ENCODE measurements around the gene SCN10A. TPM values are rescaled to one million over a fixed set of nuclear protein-coding genes. Genes with fewer than 3 reads are reported as not detected.

SCN10A gene
- total and polyA plus RNA-seq, 7 experiments from 2014 or later, result not detected

GRCh38 chr3:38826001-38826400, 10.0 kb upstream of the SCN10A start:
- POLR2A ChIA-PET, result no interaction called here
- peaks cover 0 to 2% (median 0%) of the 10 kb centered on the region in 11 donors for H3K9me3 Mint-ChIP-seq
- DNase-seq (no peak), ATAC-seq (no peak)
- H3K27ac Mint-ChIP-seq, result no peak overlapping the region
- H3K9me3 ChIP-seq (ENCODE audit: control insufficient read depth in 2 of 3, low read length in 3 of 3), result no peaks in the 10 kb centered on the region
- no peaks in the 10 kb centered on the region for H3K36me3 Mint-ChIP-seq
- peaks cover 0 to 26% (median 19%) of the 10 kb centered on the region in 5 donors for H3K27me3 Mint-ChIP-seq
- no peaks in the 10 kb centered on the region for H3K4me1 Mint-ChIP-seq
- H3K27me3 ChIP-seq (ENCODE audit: control insufficient read depth in 2 of 2, insufficient read depth in 2 of 2, low read length in 2 of 2), result no peaks in the 10 kb centered on the region
- intact Hi-C loops (cut with micrococcal nuclease), result no loop called here
- no peak overlapping the region for H3K4me3 ChIP-seq (ENCODE audit: low read length)
- CTCF ChIA-PET, result no interaction called here
- H3K4me3 Mint-ChIP-seq, result no peak overlapping the region
- no peaks in the 10 kb centered on the region for H3K4me1 ChIP-seq (ENCODE audit: control insufficient read depth in 2 of 2, insufficient read depth in 2 of 2, low read length in 2 of 2)
- no peak overlapping the region for H3K27ac ChIP-seq (ENCODE audit: low read depth, low read length)
- H3K36me3 ChIP-seq (ENCODE audit: control insufficient read depth in 2 of 3, insufficient read depth in 3 of 3, low read length in 3 of 3), result no peaks in the 10 kb centered on the region

DNA sequence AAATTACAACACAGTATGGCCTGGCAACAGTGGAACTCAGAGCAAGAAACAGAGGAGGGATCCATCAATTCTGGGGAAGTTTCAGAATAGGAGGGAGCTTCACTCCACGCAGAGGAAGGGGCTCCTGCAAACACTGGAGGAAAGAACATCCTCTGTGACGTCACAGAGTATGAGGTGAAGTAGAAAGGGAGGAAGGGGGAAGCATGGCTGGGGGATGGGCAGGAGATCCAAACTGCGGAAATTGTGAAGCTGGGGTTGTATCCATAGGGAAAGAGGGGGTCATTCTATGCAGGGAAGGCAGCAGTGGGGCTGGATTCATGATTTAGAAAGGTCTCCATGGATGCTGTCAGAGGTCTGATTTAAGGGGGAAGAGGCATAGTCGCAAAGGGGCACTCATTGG, 8.3 kb upstream of the SCN10A start:
- CTCF ChIA-PET, result no interaction called here
- ATAC-seq (no peak), DNase-seq (no peak)
- Histone ChIP-seq H3K36me3 (ENCODE audit: control insufficient read depth in 2 of 3, insufficient read depth in 3 of 3, low read length in 3 of 3) (no peaks in the 10 kb centered on the region), H3K4me3 (ENCODE audit: low read length) (no peak overlapping the region), H3K4me1 (ENCODE audit: control insufficient read depth in 2 of 2, insufficient read depth in 2 of 2, low read length in 2 of 2) (no peaks in the 10 kb centered on the region), H3K27me3 (ENCODE audit: control insufficient read depth in 2 of 2, insufficient read depth in 2 of 2, low read length in 2 of 2) (no peaks in the 10 kb centered on the region), H3K9me3 (ENCODE audit: control insufficient read depth in 2 of 3, low read length in 3 of 3) (no peaks in the 10 kb centered on the region), H3K27ac (ENCODE audit: low read depth, low read length) (no peak overlapping the region)
- Mint-ChIP-seq H3K9me3 (peaks cover 0 to under 1% (median 0%) of the 10 kb centered on the region in 11 donors), H3K4me3 (no peak overlapping the region), H3K36me3 (no peaks in the 10 kb centered on the region), H3K27me3 (peaks cover 0 to 33% (median 20%) of the 10 kb centered on the region in 5 donors), H3K4me1 (no peaks in the 10 kb centered on the region), H3K27ac (no peak overlapping the region)
- POLR2A ChIA-PET, result no interaction called here
- intact Hi-C loops (cut with micrococcal nuclease), result no loop called here

DNA sequence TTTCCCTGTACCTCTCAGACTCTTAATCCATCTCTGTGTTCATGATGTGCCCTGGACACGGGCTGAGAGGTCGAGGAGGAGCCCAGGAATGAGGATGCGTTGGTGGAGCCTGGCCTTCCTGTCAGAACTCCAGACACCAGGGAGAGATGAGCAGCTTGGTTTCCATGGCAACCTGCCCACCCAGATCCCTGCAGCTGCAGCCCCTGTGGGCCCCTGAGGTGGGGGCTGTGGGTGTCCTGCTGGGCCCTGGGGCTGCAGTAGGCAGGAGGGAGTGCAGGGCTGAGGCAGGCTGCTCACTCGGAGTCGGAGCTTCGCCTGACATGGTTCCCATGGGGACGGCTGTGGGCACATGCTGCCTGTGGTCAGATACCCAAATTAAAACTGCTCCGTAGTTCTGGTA, 7.7 kb upstream of the SCN10A start:
- Histone ChIP-seq H3K4me1 (ENCODE audit: control insufficient read depth in 2 of 2, insufficient read depth in 2 of 2, low read length in 2 of 2) (no peaks in the 10 kb centered on the region), H3K9me3 (ENCODE audit: control insufficient read depth in 2 of 3, low read length in 3 of 3) (no peaks in the 10 kb centered on the region), H3K27me3 (ENCODE audit: control insufficient read depth in 2 of 2, insufficient read depth in 2 of 2, low read length in 2 of 2) (no peaks in the 10 kb centered on the region), H3K36me3 (ENCODE audit: control insufficient read depth in 2 of 3, insufficient read depth in 3 of 3, low read length in 3 of 3) (no peaks in the 10 kb centered on the region), H3K4me3 (ENCODE audit: low read length) (no peak overlapping the region), H3K27ac (ENCODE audit: low read depth, low read length) (no peak overlapping the region)
- intact Hi-C loops (cut with micrococcal nuclease), result no loop called here
- H3K9me3 Mint-ChIP-seq, result no peaks in the 10 kb centered on the region
- no peak overlapping the region for H3K4me3 Mint-ChIP-seq
- ChIA-PET POLR2A (no interaction called here), CTCF (no interaction called here)
- no peaks in the 10 kb centered on the region for H3K36me3 Mint-ChIP-seq
- H3K27me3 Mint-ChIP-seq, result peaks cover 0 to 33% (median 20%) of the 10 kb centered on the region in 5 donors
- H3K4me1 Mint-ChIP-seq, result no peaks in the 10 kb centered on the region
- DNase-seq (no peak), ATAC-seq (no peak)
- no peak overlapping the region for H3K27ac Mint-ChIP-seq

DNA sequence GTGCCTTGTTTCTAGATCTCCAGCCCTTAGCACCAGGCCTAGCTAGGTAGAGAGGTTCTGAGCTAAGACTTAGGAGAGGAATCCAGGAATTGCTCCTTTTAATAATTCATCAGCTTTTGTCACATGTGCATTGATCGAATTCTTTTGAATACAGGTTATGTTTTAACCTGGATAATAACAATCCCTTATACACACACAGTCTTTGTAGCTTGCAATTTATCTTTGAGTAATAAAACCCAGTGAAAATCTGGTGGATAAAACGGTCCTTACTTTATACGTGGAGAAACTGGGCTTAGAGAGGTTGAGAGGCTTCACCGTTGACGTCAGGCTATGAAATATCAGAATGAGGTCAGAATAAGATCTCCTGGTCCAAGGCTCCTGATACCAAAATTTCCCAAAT, 7.2 kb upstream of the SCN10A start:
- H3K27ac ChIP-seq (ENCODE audit: low read depth, low read length), result no peak overlapping the region
- no peaks in the 10 kb centered on the region for H3K27me3 ChIP-seq (ENCODE audit: control insufficient read depth in 2 of 2, insufficient read depth in 2 of 2, low read length in 2 of 2)
- ATAC-seq (no peak), DNase-seq (no peak)
- Mint-ChIP-seq H3K9me3 (no peaks in the 10 kb centered on the region), H3K4me3 (no peak overlapping the region), H3K4me1 (no peaks in the 10 kb centered on the region), H3K27ac (no peak overlapping the region), H3K36me3 (no peaks in the 10 kb centered on the region), H3K27me3 (peaks cover 0 to 34% (median 20%) of the 10 kb centered on the region in 5 donors)
- no peaks in the 10 kb centered on the region for H3K4me1 ChIP-seq (ENCODE audit: control insufficient read depth in 2 of 2, insufficient read depth in 2 of 2, low read length in 2 of 2)
- CTCF ChIA-PET, result no interaction called here
- H3K4me3 ChIP-seq (ENCODE audit: low read length), result no peak overlapping the region
- no peaks in the 10 kb centered on the region for H3K9me3 ChIP-seq (ENCODE audit: control insufficient read depth in 2 of 3, low read length in 3 of 3)
- intact Hi-C loops (cut with micrococcal nuclease), result no loop called here
- POLR2A ChIA-PET, result no interaction called here
- no peaks in the 10 kb centered on the region for H3K36me3 ChIP-seq (ENCODE audit: control insufficient read depth in 2 of 3, insufficient read depth in 3 of 3, low read length in 3 of 3)

- Histone ChIP-seq H3K9me3 (ENCODE audit: control insufficient read depth in 2 of 3, low read length in 3 of 3) (no peaks in the 10 kb centered on the region), H3K27me3 (ENCODE audit: control insufficient read depth in 2 of 2, insufficient read depth in 2 of 2, low read length in 2 of 2) (no peaks in the 10 kb centered on the region), H3K4me1 (ENCODE audit: control insufficient read depth in 2 of 2, insufficient read depth in 2 of 2, low read length in 2 of 2) (no peaks in the 10 kb centered on the region), H3K36me3 (ENCODE audit: control insufficient read depth in 2 of 3, insufficient read depth in 3 of 3, low read length in 3 of 3) (no peaks in the 10 kb centered on the region), H3K4me3 (ENCODE audit: low read length) (no peak overlapping the region), H3K27ac (ENCODE audit: low read depth, low read length) (no peak overlapping the region)
- intact Hi-C loops (cut with micrococcal nuclease), result no loop called here
- no peak for DNase-seq
- Mint-ChIP-seq H3K4me3 (no peak overlapping the region), H3K27ac (no peak overlapping the region), H3K36me3 (no peaks in the 10 kb centered on the region), H3K27me3 (peaks cover 6 to 31% (median 22%) of the 10 kb centered on the region in 5 donors), H3K9me3 (peaks cover 0 to 7% (median 0%) of the 10 kb centered on the region in 11 donors), H3K4me1 (no peaks in the 10 kb centered on the region)
- POLR2A ChIA-PET, result no interaction called here
- CTCF ChIA-PET, result no interaction called here
- no peak for ATAC-seq
Observed at GRCh38 chr3:38811822-38812221, 4.2 kb downstream of the SCN10A start.

- Histone ChIP-seq H3K36me3 (ENCODE audit: control insufficient read depth in 2 of 3, insufficient read depth in 3 of 3, low read length in 3 of 3) (no peaks in the 10 kb centered on the region), H3K27ac (ENCODE audit: low read depth, low read length) (no peak overlapping the region), H3K9me3 (ENCODE audit: control insufficient read depth in 2 of 3, low read length in 3 of 3) (no peaks in the 10 kb centered on the region), H3K27me3 (ENCODE audit: control insufficient read depth in 2 of 2, insufficient read depth in 2 of 2, low read length in 2 of 2) (no peaks in the 10 kb centered on the region), H3K4me3 (ENCODE audit: low read length) (no peak overlapping the region), H3K4me1 (ENCODE audit: control insufficient read depth in 2 of 2, insufficient read depth in 2 of 2, low read length in 2 of 2) (no peaks in the 10 kb centered on the region)
- ChIA-PET CTCF (no interaction called here), POLR2A (no interaction called here)
- intact Hi-C loops (cut with micrococcal nuclease), result no loop called here
- Mint-ChIP-seq H3K4me3 (no peak overlapping the region), H3K4me1 (peaks cover 0 to 3% (median 0%) of the 10 kb centered on the region in 7 donors), H3K27me3 (peaks cover 0 to 14% (median 9%) of the 10 kb centered on the region in 5 donors), H3K9me3 (peaks cover 0 to 20% (median 8%) of the 10 kb centered on the region in 11 donors), H3K36me3 (peaks cover 0 to 4% (median 0%) of the 10 kb centered on the region in 5 donors), H3K27ac (no peak overlapping the region)
- DNase-seq (peak in 4 of 9 donors; percentile 11 to 35 (median 22)), ATAC-seq (peak; percentile 50)
Observed at GRCh38 chr3:38805765-38806386, 10.1 kb downstream of the SCN10A start.

- Mint-ChIP-seq H3K4me1 (peaks cover 0 to 3% (median 0%) of the 10 kb centered on the region in 7 donors), H3K9me3 (peaks cover 0 to 20% (median 8%) of the 10 kb centered on the region in 11 donors), H3K4me3 (no peak overlapping the region)
Observed at GRCh38 chr3:38805004-38805403, 11.0 kb downstream of the SCN10A start.

More at GRCh38 chr3:38805004-38805403, 11.0 kb downstream of the SCN10A start:
- DNase-seq (no peak), ATAC-seq (no peak)
- Mint-ChIP-seq H3K27me3 (peaks cover 0 to 14% (median 9%) of the 10 kb centered on the region in 5 donors), H3K36me3 (peaks cover 0 to 4% (median 0%) of the 10 kb centered on the region in 5 donors), H3K27ac (no peak overlapping the region)
- no peaks in the 10 kb centered on the region for H3K4me1 ChIP-seq (ENCODE audit: control insufficient read depth in 2 of 2, insufficient read depth in 2 of 2, low read length in 2 of 2)
- no peaks in the 10 kb centered on the region for H3K36me3 ChIP-seq (ENCODE audit: control insufficient read depth in 2 of 3, insufficient read depth in 3 of 3, low read length in 3 of 3)
- ChIA-PET POLR2A (no interaction called here), CTCF (no interaction called here)
- H3K27me3 ChIP-seq (ENCODE audit: control insufficient read depth in 2 of 2, insufficient read depth in 2 of 2, low read length in 2 of 2), result no peaks in the 10 kb centered on the region
- intact Hi-C loops (cut with micrococcal nuclease), result no loop called here
- H3K9me3 ChIP-seq (ENCODE audit: control insufficient read depth in 2 of 3, low read length in 3 of 3), result no peaks in the 10 kb centered on the region
- H3K27ac ChIP-seq (ENCODE audit: low read depth, low read length), result no peak overlapping the region
- no peak overlapping the region for H3K4me3 ChIP-seq (ENCODE audit: low read length)

Data from naive thymus-derived CD4-positive, alpha-beta T cell (primary cell).